UCSD-AML1 (cell line): ENCODE measurements around the gene GPC6.
A peak's percentile ranks its signal among the peaks of the same experiment; 100 is the strongest.
"Not testable (repeated sequence)": the region's sequence is repeated elsewhere in the genome, so short reads cannot be mapped to it uniquely, and the experiment has no call there.

Experiments used
- DNase-seq: peaks from one replicate; lab custom pipeline; 2025; ENCODE audit not compliant: unreplicated experiment; lab: John Stamatoyannopoulos, UW

GPC6 gene

DNA sequence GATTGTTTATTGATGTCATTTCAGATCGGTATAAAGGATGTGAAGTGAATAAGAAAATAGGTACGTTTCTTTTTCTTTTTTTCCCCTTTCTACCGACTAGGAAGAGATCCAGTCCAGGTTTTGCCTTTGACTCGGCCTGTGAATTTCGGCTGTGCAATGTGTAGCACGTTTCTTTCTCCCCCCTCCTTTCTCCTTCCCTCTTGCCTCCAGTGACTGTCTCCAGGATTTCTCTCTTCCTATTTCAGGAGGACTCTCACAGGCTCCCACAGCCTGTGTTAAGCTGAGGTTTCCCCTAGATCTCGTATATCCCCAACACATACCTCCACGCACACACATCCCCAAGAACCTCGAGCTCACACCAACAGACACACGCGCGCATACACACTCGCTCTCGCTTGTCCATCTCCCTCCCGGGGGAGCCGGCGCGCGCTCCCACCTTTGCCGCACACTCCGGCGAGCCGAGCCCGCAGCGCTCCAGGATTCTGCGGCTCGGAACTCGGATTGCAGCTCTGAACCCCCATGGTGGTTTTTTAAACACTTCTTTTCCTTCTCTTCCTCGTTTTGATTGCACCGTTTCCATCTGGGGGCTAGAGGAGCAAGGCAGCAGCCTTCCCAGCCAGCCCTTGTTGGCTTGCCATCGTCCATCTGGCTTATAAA is at the start of gene GPC6:
TSS of gene GPC6 (plus strand) at position 185 of the 657 bp plus-strand sequence.
- DNase-seq: peak; percentile 68

GRCh38 chr13:93180356-93180969 is 46.1 kb upstream of the GPC6 start:
- no peak for DNase-seq

DNA sequence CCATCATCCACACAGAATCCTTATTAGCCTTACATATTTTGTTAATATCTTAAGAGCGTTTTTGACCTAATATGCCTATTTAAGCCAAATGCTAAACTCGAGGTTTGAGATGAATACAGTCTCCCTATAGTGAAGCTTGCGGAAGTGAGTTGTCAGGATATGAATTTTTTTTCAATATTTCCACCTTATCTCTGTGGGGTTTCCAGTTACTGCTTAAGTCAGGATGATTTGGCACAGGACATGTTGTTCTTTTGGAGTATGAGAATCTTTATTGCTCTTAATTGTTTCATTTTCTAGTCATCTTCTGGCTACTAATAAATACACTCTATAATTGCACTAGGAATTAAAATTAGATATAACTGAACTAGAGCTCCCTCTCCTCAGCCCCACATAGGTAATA is 44.2 kb upstream of the GPC6 start:
- DNase-seq: no peak

- DNase-seq: no peak
These were observed 43.3 kb upstream of the GPC6 start for GRCh38 chr13:93183302-93183701.

DNA sequence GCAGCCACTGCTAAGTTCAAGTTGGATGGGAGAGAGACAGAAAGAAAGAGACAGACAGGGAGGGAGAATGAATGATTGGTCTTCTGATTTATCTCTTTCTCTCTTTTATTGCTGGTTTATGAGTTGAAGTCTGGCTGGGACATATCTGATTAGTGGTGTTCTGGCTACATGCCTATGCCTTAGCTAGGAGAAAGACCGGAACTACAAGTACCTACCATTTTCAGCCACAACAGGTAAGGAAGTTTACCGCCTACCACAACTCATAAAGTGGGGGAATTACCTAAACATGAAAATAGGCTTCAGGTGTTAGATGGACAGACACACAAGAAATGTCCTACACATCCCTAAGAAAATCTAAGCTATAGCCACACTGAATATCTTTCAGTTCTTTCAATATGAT is 36.6 kb upstream of the GPC6 start:
- DNase-seq: no peak

- no peak for DNase-seq
These were observed 32.9 kb upstream of the GPC6 start for GRCh38 chr13:93193682-93194081.

- DNase-seq: no peak
These were observed 26.8 kb upstream of the GPC6 start for GRCh38 chr13:93199856-93200255.

GRCh38 chr13:93200626-93201025 is 26.0 kb upstream of the GPC6 start:
- no peak for DNase-seq

DNA sequence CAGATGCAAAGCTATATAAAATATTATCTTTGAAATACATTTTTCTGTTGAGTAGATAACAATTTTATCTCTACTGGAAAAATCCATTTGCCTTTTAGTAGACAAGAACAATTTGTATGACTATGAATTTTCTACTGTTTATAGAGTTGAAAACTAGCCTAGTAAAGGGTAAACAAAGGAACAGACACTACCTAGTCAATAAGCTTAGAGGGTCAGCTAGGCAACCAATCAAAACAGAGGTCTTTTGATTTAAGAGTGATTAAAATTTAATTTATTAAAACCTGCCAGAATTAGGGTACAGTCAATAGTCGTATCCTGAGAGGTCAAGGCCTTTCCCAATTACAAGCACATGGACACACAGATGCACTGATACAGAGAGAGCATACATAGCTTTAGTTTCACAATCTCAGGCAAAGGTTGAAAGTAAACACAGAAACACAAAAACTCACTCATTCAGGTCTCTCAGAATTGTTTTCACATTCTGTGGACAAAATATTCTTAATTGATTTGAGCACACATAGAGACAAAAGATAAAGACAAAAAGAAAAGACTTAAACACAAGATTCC is 24.5 kb upstream of the GPC6 start:
- no peak for DNase-seq

DNA sequence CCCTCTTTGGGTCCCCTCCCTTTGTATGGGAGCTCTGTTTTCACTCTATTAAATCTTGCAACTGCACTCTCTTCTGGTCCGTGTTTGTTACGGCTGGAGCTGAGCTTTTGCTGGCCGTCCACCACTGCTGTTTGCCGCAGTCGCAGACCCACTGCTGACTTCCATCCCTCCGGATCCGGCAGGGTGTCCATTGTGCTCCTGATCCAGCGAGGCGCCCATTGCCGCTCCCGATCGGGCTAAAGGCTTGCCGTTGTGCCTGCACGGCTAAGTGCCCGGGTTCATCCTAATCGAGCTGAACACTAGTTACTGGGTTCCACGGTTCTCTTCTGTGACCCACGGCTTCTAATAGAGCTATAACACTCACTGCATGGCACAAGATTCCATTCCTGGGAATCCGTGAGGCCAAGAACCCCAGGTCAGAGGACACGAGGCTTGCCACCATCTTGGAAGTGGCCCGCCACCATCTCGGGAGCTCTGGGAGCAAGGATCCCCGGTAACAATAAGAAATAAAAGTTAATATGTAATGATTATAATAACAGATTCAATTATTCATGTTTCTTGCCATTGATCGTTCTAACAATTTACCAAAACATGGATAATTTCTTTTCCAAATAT is 19.7 kb upstream of the GPC6 start:
- not testable (repeated sequence) for DNase-seq

DNA sequence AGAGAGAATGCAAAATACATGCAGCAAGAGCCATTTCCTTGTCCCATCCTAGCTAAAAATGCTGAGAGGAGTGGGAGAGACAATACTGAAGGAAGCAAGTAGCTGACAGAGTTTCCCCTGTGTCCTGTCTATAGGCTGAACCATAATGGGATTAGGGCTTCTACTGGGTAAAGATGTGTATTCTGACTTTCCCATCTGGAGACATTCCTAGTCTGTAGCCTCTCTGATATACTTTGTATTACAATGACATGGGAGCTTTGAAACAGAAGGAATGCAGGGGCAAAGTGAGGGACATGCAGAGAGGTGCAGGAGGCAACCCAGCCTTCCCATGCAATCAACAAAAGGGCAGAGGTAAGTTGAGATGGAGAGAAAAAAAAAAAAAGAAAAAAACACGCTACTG is 10.5 kb upstream of the GPC6 start:
- DNase-seq: no peak

DNA sequence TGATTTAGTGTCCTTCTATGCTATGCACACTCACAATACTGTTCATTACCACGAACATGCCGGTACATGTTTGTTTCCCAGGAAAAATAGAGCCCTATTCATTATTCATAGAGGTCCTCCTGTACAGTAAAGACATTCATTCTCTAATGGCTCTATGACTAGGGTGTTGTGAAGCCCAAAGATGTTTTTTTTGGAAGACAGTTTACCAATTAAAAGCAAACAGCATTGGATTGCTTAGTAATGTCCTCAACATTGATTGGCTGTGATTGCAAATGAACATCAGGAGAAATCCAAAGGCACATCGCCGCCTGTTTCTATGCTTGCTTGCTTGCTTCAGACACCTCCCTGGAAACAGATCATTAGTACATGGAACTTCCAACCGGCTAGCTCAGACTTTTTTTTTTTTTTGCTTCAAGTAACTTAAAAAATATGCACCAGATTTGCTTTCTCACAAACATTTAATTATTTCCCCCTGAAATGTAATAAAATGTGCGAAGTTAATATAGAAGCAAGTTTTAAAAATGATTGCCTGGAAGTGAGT is 8.8 kb upstream of the GPC6 start:
- DNase-seq: no peak

- DNase-seq: no peak
These were observed 8.0 kb upstream of the GPC6 start for GRCh38 chr13:93218583-93218982.

- no peak for DNase-seq
These were observed 6.5 kb upstream of the GPC6 start for GRCh38 chr13:93220073-93220472.

GRCh38 chr13:93222976-93223375 is 3.6 kb upstream of the GPC6 start:
- DNase-seq: no peak

DNA sequence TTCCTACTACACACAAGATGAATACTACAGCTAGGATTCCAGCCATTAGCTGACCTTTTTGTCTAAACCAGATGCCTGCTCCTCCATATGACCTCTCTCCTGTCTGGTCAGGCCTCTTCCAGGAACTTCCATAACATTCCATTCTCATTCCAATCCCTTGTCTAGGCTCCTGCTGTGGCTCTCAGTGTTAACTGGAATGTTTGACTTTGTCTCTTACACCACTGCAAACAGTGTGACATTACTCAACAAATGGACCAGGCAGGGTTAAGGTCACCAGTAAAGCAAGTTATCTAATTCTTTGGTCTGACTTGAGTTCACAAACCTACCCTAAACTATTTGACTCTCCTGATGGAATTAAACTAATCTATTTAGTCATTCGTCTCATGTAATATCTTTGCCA is 2.1 kb upstream of the GPC6 start:
- no peak for DNase-seq

DNA sequence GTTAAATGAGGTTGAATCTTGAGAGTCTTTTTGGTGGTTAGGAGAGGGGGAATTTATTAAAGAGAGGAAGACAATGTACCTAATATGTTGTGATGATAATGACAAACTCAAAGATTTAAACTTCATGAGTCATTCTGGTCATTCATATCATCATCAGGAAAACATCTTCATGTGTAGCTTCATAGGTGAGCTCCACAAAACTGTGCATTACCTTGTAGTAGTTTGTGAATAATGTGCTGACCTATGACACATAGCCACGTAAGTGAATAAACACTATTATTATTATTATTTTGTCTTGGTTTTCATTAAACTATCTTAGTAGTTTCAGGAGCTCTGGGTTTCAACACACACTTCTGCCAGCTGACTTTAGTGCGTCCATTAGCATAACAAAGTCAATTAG is 997 bp upstream of the GPC6 start:
- no peak for DNase-seq

- no peak for DNase-seq
These were observed 463 bp upstream of the GPC6 start for GRCh38 chr13:93226065-93226622.

GRCh38 chr13:93227280-93227877 is 772 bp downstream of the GPC6 start:
- DNase-seq: peak; percentile 73

- peak; percentile 89 for DNase-seq
These were observed 1.5 kb downstream of the GPC6 start for GRCh38 chr13:93227878-93228642.

GRCh38 chr13:93228643-93228937 is 2.0 kb downstream of the GPC6 start:
- DNase-seq: no peak
